Jurkat, Clone E6-1 (cell line): ENCODE measurements around the gene COX19.
A peak's percentile ranks its signal among the peaks of the same experiment; 100 is the strongest.
"Not testable (repeated sequence)": the region's sequence is repeated elsewhere in the genome, so short reads cannot be mapped to it uniquely, and the experiment has no call there.

ENCODE experiments used
- DNase-seq: peaks from one replicate; pipeline ENCODE4 v3.0.0-alpha.2; 2011; ENCODE audit warnings: low read depth, low spot score
- H3K4me3 ChIP-seq: 2 replicates; pipeline ENCODE4 v1.5.1; 2011; ENCODE audit warnings: mild to moderate bottlenecking, low read length, control low read depth, moderate library complexity

The COX19 gene

DNA sequence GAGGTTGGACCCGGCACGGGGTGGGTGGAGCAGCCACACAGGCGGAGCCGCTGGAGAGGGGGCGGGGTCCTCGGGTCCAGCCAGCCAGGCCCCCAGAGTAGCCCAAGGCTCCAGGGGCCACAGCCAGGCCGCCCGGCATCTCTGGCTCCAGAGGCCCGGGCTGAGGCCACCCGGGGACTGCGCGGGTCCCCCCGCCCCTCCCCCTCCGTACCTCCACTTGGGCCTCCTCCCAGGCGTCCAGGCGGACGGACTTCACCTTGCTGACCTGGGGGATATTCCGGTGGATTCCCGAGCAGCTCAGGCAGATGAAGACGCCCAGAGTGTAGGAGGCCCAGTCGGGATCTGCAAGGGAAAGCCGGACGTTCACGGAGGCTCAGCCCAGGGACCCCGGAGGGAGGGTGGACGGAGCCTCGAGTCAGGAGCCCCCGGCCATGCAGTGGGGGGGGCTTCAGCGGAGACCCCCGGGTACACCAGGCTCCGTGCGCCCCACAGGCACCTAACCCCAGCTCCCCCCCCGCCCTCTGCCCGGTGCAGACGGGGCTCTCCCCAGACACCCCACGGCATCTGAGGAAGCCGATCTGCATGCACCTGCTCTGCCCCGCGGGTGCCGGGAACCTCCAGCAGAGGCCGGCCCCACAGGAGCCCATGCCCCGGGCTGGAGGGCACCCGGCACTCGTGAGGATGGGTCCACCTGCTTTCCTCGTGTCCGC is 40.0 kb downstream of the COX19 start:
- no peak overlapping the region for H3K4me3 ChIP-seq
- no peak for DNase-seq

DNA sequence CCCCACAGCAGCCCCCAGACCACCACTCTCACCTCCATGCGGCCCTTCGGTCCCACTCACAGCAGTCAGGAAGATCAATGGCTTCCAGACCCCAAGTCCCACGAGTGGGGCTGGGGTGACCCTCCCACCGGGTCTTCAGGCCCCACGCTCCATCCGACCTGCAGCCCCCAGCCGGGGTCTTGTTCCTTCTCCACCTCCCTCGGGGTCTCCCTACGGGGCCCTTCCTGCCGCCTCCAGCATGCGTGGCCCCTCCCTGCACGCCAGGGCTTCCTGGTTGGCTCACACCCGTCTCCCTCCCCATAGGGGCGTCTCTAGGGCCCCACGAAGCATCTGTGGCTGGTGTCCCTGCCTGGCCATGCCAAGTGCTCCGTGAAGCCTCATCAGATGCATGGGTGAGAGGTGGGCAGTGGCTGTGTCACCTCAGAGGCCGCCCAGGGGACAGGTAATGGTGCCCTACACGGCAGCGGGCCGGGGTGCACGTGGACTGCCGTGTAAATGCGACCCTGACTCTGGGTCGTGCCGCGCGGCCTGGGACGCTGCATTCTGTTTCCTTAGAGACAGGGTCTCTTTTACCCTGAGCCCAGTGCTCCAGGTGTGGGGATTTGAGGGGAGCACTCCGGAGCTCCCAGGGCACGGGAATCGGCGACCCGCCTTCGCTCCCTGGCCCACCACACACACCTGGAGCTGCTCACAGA is 40.7 kb downstream of the COX19 start:
- DNase-seq, result no peak
- H3K4me3 ChIP-seq, result no peak overlapping the region

DNA sequence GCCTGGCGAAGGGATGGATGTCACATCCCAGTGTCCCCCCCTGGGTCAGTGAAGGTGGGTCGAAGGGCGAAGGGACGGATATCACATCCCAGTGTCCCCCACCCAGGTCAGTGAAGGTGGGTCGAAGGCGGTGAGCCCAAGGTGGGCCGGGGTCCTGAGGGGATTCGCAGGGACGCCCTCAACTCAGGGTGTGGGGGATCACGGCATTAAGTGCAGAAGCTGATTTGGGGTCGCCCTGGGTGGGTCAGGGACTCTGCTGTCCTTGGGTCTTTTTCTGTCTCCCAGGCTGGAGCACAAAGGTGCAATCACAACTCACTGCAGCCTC is 42.7 kb downstream of the COX19 start:
- no peak for DNase-seq
- no peak overlapping the region for H3K4me3 ChIP-seq

- no peak overlapping the region for H3K4me3 ChIP-seq
- no peak for DNase-seq
Measured at GRCh38 chr7:931871-932650, 43.3 kb downstream of the COX19 start.

DNA sequence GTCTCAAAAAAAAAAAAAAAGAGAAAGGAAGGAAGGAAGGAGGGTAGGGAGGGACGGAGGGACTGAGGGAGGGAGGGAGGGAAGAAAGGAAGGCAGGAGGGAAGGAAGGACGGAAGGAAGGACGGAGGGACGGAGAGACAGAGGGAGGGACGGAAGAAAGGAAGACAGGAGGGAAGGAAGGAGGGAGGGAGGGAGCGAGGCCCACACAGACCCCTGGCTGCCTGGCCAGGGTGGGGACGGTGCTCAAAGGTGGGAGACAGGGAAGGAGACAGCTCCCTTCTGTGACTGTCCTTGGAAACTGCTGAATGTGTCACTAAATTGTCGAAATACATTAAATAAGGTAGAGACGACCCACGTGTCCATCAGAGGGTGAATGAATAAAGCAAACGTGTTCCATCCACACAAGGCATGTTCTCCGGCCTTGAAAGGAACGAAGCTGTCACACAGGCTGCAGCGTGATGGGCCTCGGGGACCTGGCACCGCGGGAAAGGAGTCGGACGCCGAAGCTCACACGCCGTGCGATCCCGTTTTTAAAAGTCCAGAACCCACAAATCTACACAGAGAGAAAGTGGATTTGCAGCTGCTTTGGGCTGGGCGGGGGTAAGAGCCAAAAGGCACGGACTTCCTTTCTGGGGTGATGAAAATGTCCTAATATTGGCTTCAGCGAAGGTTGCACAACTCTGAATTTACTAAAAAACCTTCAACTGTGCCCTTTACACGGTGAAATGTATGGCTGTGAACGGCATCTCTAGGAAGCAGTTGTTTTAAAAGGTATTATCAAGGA is 44.2 kb downstream of the COX19 start:
- DNase-seq, result no peak
- no peak overlapping the region for H3K4me3 ChIP-seq

DNA sequence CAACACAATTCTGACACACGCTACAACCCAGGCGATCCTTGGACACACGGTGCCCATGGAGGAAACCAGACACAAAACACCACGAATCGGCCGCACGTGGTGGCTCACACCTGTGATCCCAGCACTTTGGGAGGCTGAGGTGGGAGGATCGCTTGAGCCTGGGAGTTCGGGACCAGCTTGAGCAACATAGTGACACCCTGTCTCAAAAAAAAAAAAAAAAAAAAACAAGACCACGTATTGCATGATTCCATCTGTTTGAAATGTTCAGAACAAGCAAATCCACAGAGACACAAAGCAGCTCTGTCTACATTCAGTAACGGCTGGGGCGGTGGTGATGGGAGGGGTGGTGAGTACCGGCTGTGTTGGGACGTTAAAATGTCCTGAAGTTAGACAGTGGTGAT is 46.0 kb downstream of the COX19 start:
- DNase-seq, result no peak
- H3K4me3 ChIP-seq, result no peak overlapping the region

GRCh38 chr7:927031-927671 is 48.2 kb downstream of the COX19 start:
- DNase-seq, result no peak
- H3K4me3 ChIP-seq, result no peak overlapping the region

GRCh38 chr7:926061-927030 is 49.0 kb downstream of the COX19 start:
- no peak for DNase-seq
- no peak overlapping the region for H3K4me3 ChIP-seq

DNA sequence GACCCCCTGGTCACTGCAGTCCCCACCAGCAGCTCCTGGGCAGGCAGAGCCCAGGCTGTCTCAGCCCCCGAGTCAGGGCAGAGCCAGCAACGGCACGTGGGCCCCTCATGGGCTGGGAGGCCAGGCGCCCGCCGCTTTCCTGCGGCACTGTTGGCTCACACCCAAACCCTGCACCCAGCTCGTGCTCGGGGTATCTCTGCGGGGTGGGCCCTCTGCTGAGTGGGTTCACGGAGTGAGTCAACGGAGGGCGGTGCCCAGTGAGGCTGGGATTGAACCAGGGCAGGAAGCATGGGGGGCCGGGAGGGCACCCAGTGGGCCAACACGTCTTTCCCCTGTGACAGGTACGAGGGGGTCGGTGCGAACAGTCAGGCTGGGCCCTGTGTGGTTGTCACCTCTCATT is 49.7 kb downstream of the COX19 start:
- no peak overlapping the region for H3K4me3 ChIP-seq
- no peak for DNase-seq

GRCh38 chr7:924541-925231 is 50.7 kb downstream of the COX19 start:
- no peak overlapping the region for H3K4me3 ChIP-seq
- DNase-seq, result no peak

DNA sequence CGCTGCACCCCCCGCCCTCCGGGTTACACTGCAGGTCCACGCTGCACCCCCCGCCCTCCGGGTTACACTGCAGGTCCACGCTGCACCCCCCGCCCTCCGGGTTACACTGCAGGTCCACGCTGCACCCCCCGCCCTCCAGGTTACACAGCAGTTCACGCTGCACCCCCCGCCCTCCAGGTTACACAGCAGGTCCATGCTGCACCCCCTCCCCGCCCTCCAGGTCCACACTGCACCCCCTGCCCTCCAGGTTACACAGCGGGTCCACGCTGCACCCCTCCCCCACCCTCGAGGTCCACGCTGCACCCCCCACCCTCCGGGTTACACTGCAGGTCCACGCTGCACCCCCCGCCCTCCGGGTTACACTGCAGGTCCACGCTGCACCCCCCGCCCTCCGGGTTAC is 51.3 kb downstream of the COX19 start:
- DNase-seq, H3K4me3 ChIP-seq: not testable (repeated sequence)

DNA sequence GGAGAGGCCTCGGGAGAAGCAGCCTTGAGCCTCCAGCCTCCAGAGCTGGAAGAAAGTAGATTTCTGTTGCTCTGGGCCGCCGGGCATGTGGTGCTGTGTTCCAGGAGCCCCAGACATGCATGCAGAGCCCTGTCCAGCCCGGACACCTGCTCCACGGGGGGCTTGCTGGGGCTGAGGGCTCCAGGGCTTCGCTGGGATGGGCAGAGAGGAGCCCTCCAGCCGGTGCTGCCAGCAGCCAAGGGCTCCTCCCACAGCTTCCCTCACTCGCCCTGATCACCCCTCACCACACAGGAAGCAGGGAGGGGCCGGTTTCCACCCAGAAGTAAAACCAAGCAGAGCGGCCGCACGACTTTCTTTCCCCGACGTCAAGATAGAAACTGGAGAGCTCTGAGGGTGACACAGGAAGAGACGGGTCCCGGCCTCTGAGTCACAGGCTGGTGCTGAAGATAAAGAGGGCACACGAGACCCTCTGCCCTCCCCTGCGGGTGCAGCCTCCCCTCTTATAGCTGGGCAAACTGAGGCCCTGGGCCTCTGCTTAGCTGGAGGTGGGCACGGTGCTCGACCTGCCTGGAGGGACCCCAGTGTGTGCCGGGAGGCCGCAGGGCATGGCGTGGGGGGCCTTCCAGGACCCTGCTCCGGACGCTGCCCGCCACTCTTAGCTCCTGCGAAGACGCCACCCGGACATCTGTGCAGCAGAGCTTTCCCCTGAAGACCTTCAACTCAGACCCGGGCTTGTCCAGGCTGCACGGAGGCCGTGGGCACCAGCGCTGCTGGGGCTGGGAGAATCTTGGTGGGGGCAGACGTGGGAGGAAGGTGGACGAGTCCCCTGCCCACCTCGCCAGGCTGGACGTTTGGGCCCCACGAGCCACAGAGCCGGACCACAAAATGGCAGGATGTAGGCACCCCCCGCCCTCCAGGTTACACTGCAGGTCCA is 52.0 kb downstream of the COX19 start:
- DNase-seq, result peak; percentile 94
- peak overlapping the region; percentile 46 for H3K4me3 ChIP-seq

DNA sequence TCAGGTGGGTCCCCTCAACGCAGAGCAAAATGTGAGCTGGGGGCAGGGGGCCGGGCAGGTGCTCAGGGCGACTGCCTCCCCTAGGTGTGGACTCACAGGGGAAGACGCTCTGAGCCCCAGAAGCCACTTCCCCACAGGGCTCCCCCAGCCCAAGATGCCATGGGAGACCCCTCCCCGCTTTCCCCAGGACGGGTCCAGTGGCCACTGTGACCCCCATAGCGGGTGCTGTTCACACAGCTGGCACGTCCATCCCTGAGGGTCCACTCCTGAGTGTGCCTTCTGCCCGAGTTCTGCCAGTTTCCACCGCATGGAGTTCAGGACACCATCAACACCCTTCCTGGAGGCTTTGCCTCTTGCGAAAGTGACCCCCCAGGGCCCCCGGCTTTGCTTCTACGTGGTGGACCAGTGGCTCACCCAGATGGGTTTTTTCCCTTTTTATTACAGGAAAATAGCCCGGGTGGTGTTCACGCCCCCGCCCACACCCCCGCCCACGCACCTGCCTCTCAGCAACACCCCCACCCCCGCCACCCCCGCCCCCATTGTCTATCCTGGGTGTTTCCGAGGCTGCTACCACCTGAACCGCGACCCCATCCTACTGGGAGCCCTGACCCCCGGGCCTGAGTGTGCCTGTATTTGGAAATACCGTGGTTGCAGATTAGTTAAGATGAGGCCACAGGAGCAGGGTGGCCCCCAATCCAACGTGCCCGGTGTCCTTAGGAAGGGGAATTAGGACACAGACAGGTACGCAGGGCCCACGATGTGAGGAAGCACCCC is 52.8 kb downstream of the COX19 start:
- peak overlapping the region; percentile 46 for H3K4me3 ChIP-seq
- DNase-seq, result no peak

GRCh38 chr7:921581-922333 is 53.6 kb downstream of the COX19 start:
- DNase-seq, result no peak
- H3K4me3 ChIP-seq, result no peak overlapping the region

DNA sequence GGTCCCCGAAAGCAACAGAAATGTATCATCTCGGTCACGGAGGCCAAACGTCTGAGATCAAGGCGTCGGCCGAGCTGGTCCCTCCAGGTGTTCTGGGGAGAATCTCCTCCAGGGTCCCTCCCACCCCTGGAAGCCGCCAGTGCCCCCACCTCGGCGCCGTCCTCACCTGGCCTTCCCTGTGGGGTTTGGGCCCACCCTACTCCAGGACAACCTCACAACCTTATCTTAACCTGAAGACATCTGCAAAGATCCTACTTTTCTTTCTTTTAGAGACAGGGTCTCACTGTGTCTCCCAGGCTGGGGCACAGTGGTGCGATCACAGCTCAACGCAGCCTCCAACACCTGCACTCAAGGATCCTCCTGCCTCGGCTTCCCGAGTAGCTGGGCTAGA is 54.3 kb downstream of the COX19 start:
- no peak for DNase-seq
- H3K4me3 ChIP-seq, result no peak overlapping the region
